ENCODE measurements around the gene ISG20L2. TPM values are rescaled to one million over a fixed set of nuclear protein-coding genes. Genes with fewer than 3 reads are reported as not detected.
A peak's percentile ranks its signal among the peaks of the same experiment; 100 is the strongest.

ISG20L2 gene
- total RNA-seq, 1 donor from 2014 or later, result 23.7 TPM

DNA sequence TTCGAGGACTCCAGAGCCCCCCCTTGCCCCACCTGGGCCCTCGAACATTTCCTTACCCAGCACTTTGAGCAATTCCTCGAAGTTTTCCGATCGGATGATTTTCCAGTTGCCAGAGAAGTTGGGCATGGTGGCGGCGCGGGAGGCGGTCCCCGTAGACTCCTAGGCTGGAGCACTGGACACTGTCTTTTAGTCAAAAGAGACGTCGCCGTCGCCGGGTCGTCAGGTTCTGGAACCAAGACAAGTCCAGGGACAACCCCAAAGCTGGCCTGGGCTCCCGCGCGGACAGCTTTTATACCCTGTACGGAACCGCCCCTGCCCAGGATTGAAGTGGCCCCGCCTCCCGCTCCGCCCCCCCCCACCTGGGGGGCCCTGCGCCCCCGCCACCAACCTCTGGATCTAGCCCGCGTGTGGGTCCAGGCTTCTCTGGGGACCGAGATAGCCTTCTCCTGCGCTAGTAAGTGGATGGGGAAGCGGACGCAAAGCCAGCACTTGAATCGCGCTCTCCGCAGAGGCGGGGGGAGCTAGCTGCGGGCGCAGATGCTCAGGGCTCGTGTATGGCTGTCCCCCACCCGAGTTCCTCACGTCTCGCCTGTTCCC lies 23.1 kb downstream of the ISG20L2 start, which contains the start of gene CRABP2:
TSS of gene CRABP2 (minus strand) at position 263 of the 597 bp plus-strand sequence. CDS start at position 126, 137 bp downstream.
- TF ChIP-seq, protein P1, sequence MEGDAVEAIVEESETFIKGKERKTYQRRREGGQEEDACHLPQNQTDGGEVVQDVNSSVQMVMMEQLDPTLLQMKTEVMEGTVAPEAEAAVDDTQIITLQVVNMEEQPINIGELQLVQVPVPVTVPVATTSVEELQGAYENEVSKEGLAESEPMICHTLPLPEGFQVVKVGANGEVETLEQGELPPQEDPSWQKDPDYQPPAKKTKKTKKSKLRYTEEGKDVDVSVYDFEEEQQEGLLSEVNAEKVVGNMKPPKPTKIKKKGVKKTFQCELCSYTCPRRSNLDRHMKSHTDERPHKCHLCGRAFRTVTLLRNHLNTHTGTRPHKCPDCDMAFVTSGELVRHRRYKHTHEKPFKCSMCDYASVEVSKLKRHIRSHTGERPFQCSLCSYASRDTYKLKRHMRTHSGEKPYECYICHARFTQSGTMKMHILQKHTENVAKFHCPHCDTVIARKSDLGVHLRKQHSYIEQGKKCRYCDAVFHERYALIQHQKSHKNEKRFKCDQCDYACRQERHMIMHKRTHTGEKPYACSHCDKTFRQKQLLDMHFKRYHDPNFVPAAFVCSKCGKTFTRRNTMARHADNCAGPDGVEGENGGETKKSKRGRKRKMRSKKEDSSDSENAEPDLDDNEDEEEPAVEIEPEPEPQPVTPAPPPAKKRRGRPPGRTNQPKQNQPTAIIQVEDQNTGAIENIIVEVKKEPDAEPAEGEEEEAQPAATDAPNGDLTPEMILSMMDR (IDR thresholded peaks at IDR 0.05), result no peak
- H3K27me3 Mint-ChIP-seq (ENCODE audit: low read depth), result no peaks in the 10 kb centered on the region
- peaks cover 3% of the 10 kb centered on the region for H3K36me3 Mint-ChIP-seq (ENCODE audit: low read depth)
- H3K27ac Mint-ChIP-seq (ENCODE audit: unreplicated experiment), result peak within 1 kb of the TSS; percentile 85
- DNase-seq (ENCODE audit: low spot score), result no peak
- H3K9me3 Mint-ChIP-seq (ENCODE audit: low read depth), result no peaks in the 10 kb centered on the region
- H3K4me3 Mint-ChIP-seq (ENCODE audit: unreplicated experiment), result peak within 1 kb of the TSS; percentile 81
- H3K4me1 Mint-ChIP-seq (ENCODE audit: low read depth), result peaks cover 72% of the 10 kb centered on the region

DNA sequence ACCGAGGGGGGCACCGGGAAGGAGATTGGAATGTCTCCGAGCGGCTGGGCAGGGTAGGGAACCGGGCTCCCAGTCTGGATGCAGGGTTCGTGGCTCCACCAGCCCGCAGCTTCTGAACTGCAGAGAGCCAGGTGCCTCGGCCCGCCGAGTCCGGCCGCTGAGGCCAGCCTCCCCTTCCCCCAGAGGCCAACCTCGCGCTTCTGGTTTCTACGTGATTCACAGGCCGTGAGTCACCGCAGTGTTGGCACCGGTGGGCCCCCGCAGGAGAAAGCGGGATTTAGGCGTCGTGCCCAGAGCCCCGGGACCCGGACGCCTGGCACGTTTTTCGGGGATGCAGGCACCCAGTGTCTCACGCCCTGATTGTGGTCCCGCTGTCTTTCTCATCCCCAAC lies 23.6 kb downstream of the ISG20L2 start:
- H3K36me3 Mint-ChIP-seq (ENCODE audit: low read depth), result peaks cover 4% of the 10 kb centered on the region
- H3K4me3 Mint-ChIP-seq (ENCODE audit: unreplicated experiment), result peak overlapping the region; percentile 81
- H3K27me3 Mint-ChIP-seq (ENCODE audit: low read depth), result no peaks in the 10 kb centered on the region
- no peaks in the 10 kb centered on the region for H3K9me3 Mint-ChIP-seq (ENCODE audit: low read depth)
- no peak for DNase-seq (ENCODE audit: low spot score)
- peaks cover 67% of the 10 kb centered on the region for H3K4me1 Mint-ChIP-seq (ENCODE audit: low read depth)
- H3K27ac Mint-ChIP-seq (ENCODE audit: unreplicated experiment), result peak overlapping the region; percentile 79
- TF ChIP-seq, protein P1 (IDR thresholded peaks at IDR 0.05), result no peak

DNA sequence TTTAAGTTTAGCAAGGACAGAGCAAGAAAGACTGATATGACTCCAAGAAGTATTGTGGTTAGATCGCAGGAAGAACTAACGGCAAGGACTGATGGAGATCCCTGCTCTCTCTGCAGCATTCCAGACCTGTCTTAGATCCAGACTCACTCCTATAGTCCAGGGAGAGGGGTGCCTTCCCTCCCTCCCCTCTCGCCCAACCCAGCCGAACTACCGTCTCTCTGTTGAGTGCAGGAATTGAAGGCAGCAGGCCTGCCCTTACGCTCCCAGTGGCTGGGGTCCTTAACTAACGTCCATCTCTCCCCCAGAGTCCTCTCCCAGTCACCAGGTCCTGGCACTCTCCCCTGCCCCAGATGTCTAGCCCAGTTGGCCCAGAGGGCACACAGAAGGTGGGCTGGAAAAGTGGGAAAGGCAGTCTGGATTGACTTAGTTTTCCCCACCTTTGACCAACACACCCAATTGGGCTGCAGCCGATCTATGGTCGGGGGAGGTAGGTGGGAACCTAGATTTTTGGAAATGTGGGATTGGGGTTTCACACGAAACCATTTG lies 24.3 kb downstream of the ISG20L2 start:
- Mint-ChIP-seq H3K27me3 (ENCODE audit: low read depth) (no peaks in the 10 kb centered on the region), H3K27ac (ENCODE audit: unreplicated experiment) (peak overlapping the region; percentile 63), H3K36me3 (ENCODE audit: low read depth) (peaks cover 8% of the 10 kb centered on the region), H3K4me3 (ENCODE audit: unreplicated experiment) (peak overlapping the region; percentile 81), H3K9me3 (ENCODE audit: low read depth) (no peaks in the 10 kb centered on the region), H3K4me1 (ENCODE audit: low read depth) (peaks cover 60% of the 10 kb centered on the region)
- no peak for DNase-seq (ENCODE audit: low spot score)
- TF ChIP-seq, protein P1 (IDR thresholded peaks at IDR 0.05), result no peak

DNA sequence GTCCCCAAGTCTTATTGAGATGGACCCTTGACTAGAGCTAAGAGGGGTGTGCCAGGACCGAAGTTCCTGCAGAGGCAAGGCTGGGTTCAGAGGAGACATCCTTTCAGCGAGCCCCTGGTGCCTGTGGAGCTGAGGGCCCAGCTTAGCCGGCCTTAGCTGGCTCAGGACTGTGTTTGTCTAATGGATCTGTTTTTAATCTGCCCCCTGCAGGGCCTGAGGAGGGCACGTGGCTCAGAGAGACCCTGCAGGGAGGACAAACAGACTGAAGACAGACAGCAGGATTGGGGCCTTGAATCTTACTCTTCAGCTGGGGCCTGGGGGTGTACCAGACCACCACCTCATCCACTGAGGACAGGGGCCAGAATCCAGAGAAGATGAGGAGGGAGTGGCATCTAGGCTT lies 24.8 kb downstream of the ISG20L2 start:
- Mint-ChIP-seq H3K27ac (ENCODE audit: unreplicated experiment) (no peak overlapping the region), H3K4me1 (ENCODE audit: low read depth) (peaks cover 55% of the 10 kb centered on the region), H3K4me3 (ENCODE audit: unreplicated experiment) (peak overlapping the region; percentile 81), H3K9me3 (ENCODE audit: low read depth) (no peaks in the 10 kb centered on the region), H3K27me3 (ENCODE audit: low read depth) (no peaks in the 10 kb centered on the region), H3K36me3 (ENCODE audit: low read depth) (peaks cover 12% of the 10 kb centered on the region)
- no peak for DNase-seq (ENCODE audit: low spot score)
- TF ChIP-seq, protein P1 (IDR thresholded peaks at IDR 0.05), result no peak

DNA sequence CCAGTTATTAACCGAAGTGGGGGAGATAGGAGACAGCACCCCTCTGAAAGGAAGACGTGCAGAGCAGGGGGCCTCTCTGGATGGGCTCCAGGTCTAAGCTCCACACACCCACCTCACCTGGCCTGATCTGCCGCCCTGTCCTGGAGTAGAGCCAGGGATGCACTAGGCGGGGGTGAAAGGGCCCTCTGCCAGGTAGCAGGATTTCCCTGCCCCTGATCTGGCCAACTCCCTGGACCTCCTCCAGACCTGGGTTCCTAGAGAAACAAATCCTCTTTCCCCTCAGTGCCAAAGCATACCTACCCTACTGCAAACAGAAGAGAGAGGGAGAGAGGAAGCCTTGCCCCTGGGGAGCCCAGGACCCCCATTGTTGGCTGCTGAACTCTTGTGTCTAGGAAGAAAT lies 25.2 kb downstream of the ISG20L2 start:
- TF ChIP-seq, protein P1 (IDR thresholded peaks at IDR 0.05), result no peak
- Mint-ChIP-seq H3K4me3 (ENCODE audit: unreplicated experiment) (peak overlapping the region; percentile 81), H3K27me3 (ENCODE audit: low read depth) (no peaks in the 10 kb centered on the region), H3K4me1 (ENCODE audit: low read depth) (peaks cover 51% of the 10 kb centered on the region), H3K36me3 (ENCODE audit: low read depth) (peaks cover 14% of the 10 kb centered on the region), H3K27ac (ENCODE audit: unreplicated experiment) (no peak overlapping the region), H3K9me3 (ENCODE audit: low read depth) (no peaks in the 10 kb centered on the region)
- no peak for DNase-seq (ENCODE audit: low spot score)

Measured in chondrocyte (in vitro differentiated cells).